ENCODE data around the gene WNT3A. TPM values are rescaled to one million over a fixed set of nuclear protein-coding genes. Genes with fewer than 3 reads are reported as not detected.
A peak's percentile ranks its signal among the peaks of the same experiment; 100 is the strongest.
"Not testable (repeated sequence)": the region's sequence is repeated elsewhere in the genome, so short reads cannot be mapped to it uniquely, and the experiment has no call there.

The WNT3A gene
- total RNA-seq, 1 experiment from 2014 or later = 0.31 TPM

GRCh38 chr1:228013935-228014930 is 7.4 kb downstream of the WNT3A start:
- H3K36me3 ChIP-seq (replicated peaks; ENCODE audit: control insufficient read depth, insufficient read depth, low read length) = no peaks in the 10 kb centered on the region
- DNase-seq = peak; percentile 43
- peaks cover 34% of the 10 kb centered on the region for H3K27me3 ChIP-seq (ENCODE audit: control insufficient read depth, insufficient read depth, low read length)
- no peak overlapping the region for H3K4me3 ChIP-seq (ENCODE audit: insufficient read depth, low read depth, low read length)

- Histone ChIP-seq H3K36me3 (replicated peaks; ENCODE audit: control insufficient read depth, insufficient read depth, low read length) (no peaks in the 10 kb centered on the region), H3K27me3 (ENCODE audit: control insufficient read depth, insufficient read depth, low read length) (peaks cover 22% of the 10 kb centered on the region), H3K4me3 (ENCODE audit: insufficient read depth, low read depth, low read length) (no peak overlapping the region)
- DNase-seq = peak; percentile 63
Observed at GRCh38 chr1:228015276-228016180, 8.7 kb downstream of the WNT3A start.

GRCh38 chr1:228016181-228016510 is 9.3 kb downstream of the WNT3A start:
- Histone ChIP-seq H3K27me3 (ENCODE audit: control insufficient read depth, insufficient read depth, low read length) (peaks cover 15% of the 10 kb centered on the region), H3K4me3 (ENCODE audit: insufficient read depth, low read depth, low read length) (no peak overlapping the region), H3K36me3 (replicated peaks; ENCODE audit: control insufficient read depth, insufficient read depth, low read length) (no peaks in the 10 kb centered on the region)
- DNase-seq = peak; percentile 17

DNA sequence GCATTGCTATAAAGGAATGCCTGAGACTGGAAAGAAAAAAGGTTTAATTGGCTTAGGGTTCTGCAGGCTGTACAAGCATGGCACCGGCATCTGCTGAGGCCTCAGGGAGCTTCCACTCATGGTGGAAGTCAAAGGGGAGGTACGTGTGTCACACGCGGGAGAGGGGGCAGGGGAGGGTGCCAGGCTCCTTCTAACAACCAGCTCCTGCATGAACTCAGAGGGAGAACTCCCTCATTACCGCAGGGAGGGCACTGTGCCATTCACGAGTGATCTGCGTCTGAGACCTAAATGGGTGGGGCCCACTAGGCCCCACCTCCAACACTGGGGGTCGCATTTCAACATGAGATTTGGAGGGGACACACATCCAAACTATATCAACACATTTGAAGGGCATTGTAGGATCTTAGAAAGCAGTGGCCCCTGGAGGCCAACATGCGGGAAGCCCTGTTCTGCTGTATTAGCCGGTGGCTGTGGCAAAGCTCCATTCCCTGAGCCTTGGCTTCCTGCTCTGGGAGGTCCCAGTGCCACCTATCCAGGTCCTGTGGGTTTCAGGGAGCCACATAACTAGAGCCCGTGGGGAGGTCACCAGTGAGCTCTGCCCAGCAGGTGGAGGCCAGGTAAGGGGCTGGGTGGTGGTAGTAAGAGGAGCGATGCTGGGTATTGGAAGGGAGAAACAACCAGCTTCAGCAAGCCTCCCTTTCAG is 10.0 kb downstream of the WNT3A start:
- no peaks in the 10 kb centered on the region for H3K36me3 ChIP-seq (replicated peaks; ENCODE audit: control insufficient read depth, insufficient read depth, low read length)
- peak; percentile 48 for DNase-seq
- peaks cover 9% of the 10 kb centered on the region for H3K27me3 ChIP-seq (ENCODE audit: control insufficient read depth, insufficient read depth, low read length)
- no peak overlapping the region for H3K4me3 ChIP-seq (ENCODE audit: insufficient read depth, low read depth, low read length)

DNA sequence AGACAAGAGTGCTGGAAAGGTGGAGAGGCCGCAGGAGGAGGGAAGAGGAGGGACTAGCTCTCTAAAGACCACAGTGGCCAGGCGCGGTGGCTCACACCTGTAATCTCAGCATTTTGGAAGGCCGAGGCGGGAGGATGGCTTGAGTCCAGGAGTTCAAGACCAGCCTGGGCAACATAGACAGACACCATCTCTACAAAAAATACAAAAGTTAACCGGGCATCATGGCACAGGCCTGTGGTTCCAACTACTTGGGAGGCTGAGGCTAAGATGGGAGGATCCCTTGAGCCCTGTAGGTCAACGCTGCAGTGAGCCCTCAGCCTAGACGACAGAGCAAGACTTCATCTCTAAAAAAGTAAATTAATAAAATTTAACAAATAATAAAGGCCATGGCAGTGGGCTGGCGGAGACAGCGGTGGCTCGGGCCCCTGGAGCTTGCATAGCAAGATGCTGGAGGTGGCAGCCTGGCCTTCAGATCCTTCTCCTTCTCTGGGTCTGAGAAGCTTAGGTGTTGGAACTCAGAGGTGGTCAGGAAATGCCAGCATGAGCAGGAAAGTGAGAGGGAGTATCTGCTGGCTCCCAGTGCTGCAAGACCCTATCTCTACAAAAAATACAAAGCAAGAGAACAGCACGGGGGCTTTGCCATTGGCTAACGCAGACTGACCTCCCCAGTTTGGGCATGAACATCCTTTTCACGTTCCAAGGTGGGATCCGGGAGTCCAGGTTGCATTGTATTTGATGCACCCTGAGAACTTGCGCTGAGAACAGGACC is 10.7 kb downstream of the WNT3A start:
- Histone ChIP-seq H3K4me3 (ENCODE audit: insufficient read depth, low read depth, low read length) (no peak overlapping the region), H3K36me3 (replicated peaks; ENCODE audit: control insufficient read depth, insufficient read depth, low read length) (no peaks in the 10 kb centered on the region), H3K27me3 (ENCODE audit: control insufficient read depth, insufficient read depth, low read length) (peaks cover 2% of the 10 kb centered on the region; the same call in 1 of the 2 replicates)
- DNase-seq = no peak

GRCh38 chr1:228018125-228018398 is 11.3 kb downstream of the WNT3A start:
- H3K4me3 ChIP-seq (ENCODE audit: insufficient read depth, low read depth, low read length) = no peak overlapping the region
- peak; percentile 49 for DNase-seq
- no peaks in the 10 kb centered on the region for H3K36me3 ChIP-seq (replicated peaks; ENCODE audit: control insufficient read depth, insufficient read depth, low read length)
- H3K27me3 ChIP-seq (ENCODE audit: control insufficient read depth, insufficient read depth, low read length) = peaks cover 2% of the 10 kb centered on the region; the same call in 1 of the 2 replicates

DNA sequence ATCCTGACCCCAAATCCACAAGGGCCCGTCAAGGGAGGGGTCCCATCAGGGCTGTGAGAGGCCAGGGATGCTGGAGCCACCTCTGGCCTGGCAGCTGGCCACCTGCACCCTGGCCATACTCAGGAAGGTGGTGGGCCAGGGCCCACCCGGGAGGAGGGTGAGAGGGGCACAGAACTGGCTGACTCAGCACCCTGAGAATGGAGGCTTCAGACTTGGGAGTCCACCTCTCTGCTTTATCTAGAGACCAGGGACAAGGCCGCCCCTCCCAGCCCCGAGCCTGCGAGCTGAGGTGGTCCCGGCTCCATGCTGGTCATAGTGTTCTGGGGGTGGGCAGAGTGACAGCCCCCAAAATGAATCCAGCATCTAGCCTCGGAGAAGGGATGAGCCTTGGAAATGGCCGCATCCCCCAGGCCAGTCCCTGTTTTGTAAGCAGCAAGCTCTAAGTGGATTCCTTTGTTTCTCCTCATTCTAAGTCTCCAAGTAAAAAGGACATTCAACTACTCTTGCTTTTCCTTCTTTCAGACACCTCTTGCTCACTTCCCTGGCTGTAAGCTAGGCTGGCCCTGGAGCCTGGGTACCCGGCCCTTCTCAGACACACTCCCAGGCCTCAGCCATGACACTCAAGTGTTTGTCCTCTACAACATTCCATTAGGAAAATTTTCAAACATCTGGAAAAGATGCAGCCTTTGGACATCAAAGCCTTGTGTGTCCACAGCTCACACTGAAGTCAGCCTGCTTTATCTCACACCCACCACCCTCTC is 12.3 kb downstream of the WNT3A start:
- Histone ChIP-seq H3K27me3 (ENCODE audit: control insufficient read depth, insufficient read depth, low read length) (peaks cover 2% of the 10 kb centered on the region; the same call in 1 of the 2 replicates), H3K4me3 (ENCODE audit: insufficient read depth, low read depth, low read length) (no peak overlapping the region), H3K36me3 (replicated peaks; ENCODE audit: control insufficient read depth, insufficient read depth, low read length) (no peaks in the 10 kb centered on the region)
- peak; percentile 50 for DNase-seq

DNA sequence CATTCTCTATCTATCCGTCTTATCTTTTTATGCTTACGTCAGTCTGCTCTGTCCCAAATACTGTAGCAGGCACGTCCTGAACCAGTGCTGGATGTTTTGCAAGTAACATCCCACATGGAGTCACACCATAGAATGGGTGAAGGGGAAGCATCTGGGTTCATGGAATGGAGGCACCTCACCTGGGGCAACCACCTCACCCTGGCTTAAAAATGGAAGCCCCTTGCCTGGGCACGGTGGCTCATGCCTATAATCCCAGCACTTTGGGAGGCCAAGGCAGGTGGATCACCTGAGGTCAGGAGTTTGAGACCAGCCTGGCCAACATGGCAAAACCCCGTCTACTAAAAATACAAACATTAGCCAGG is 12.9 kb downstream of the WNT3A start:
- H3K4me3 ChIP-seq (ENCODE audit: insufficient read depth, low read depth, low read length); H3K36me3 ChIP-seq (replicated peaks; ENCODE audit: control insufficient read depth, insufficient read depth, low read length); H3K27me3 ChIP-seq (ENCODE audit: control insufficient read depth, insufficient read depth, low read length): not testable (repeated sequence)
- DNase-seq = peak; percentile 20

DNA sequence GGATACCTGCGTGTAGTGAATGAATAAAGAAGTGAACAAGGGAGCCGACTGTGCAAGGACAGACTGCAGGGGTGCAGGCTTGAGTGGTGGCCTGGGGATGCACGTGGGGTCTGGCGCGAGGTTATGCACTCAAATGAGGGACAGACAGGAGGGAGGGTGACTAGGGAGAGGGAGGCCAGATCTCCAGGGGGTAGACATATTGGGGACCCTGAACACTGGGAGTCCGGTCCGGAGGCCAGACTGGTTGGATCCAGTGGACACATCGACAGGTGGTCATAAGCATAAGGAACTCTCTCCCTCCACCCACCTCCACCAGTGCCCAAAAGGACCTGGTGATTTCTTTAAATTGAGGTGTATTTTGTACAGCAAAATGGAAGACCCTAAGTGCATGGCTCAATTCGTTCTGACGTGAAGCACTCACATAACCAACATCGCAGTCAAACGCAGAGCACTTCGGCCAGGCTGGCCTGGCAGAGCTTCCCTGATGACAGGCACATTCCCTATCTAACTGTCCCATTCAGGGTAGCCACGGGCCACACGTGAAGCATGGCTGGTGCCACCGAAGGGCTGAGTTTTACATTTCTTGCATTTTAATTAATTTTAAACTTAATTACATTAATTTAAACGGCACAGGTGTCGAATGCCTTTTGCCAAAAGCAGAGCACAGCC is 14.0 kb downstream of the WNT3A start:
- no peaks in the 10 kb centered on the region for H3K27me3 ChIP-seq (ENCODE audit: control insufficient read depth, insufficient read depth, low read length)
- no peak overlapping the region for H3K4me3 ChIP-seq (ENCODE audit: insufficient read depth, low read depth, low read length)
- no peaks in the 10 kb centered on the region for H3K36me3 ChIP-seq (replicated peaks; ENCODE audit: control insufficient read depth, insufficient read depth, low read length)
- peak; percentile 40 for DNase-seq

GRCh38 chr1:228021355-228022030 is 14.7 kb downstream of the WNT3A start:
- Histone ChIP-seq H3K36me3 (replicated peaks; ENCODE audit: control insufficient read depth, insufficient read depth, low read length) (no peaks in the 10 kb centered on the region), H3K4me3 (ENCODE audit: insufficient read depth, low read depth, low read length) (no peak overlapping the region), H3K27me3 (ENCODE audit: control insufficient read depth, insufficient read depth, low read length) (no peaks in the 10 kb centered on the region)
- DNase-seq = peak; percentile 61

- Histone ChIP-seq H3K27me3 (ENCODE audit: control insufficient read depth, insufficient read depth, low read length) (no peaks in the 10 kb centered on the region), H3K4me3 (ENCODE audit: insufficient read depth, low read depth, low read length) (no peak overlapping the region), H3K36me3 (replicated peaks; ENCODE audit: control insufficient read depth, insufficient read depth, low read length) (no peaks in the 10 kb centered on the region)
- DNase-seq = peak; percentile 59
Observed at GRCh38 chr1:228022571-228023293, 15.9 kb downstream of the WNT3A start.

DNA sequence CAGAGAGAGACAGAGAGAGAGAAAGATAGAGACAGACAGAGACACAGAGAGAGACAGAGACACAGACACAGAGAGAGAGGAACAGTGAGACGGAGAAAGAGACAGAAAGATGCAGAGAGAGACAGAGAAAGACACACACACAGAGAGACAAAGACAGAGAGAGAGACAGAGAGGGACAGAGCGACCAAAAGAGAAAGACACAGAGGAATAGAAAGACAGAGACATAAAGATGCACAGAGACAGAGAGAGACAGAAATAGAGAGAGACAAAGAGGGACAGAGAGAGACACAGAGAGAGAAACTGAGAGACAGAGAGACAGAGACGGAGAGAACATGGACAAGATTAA is 16.5 kb downstream of the WNT3A start:
- Histone ChIP-seq H3K36me3 (replicated peaks; ENCODE audit: control insufficient read depth, insufficient read depth, low read length) (no peaks in the 10 kb centered on the region), H3K27me3 (ENCODE audit: control insufficient read depth, insufficient read depth, low read length) (no peaks in the 10 kb centered on the region), H3K4me3 (ENCODE audit: insufficient read depth, low read depth, low read length) (no peak overlapping the region)
- no peak for DNase-seq
